KOPT-K1 (cell line): ENCODE data around the gene HDAC2.
"Not testable (repeated sequence)": the region's sequence is repeated elsewhere in the genome, so short reads cannot be mapped to it uniquely, and the experiment has no call there.

Experiments
- H3K27ac ChIP-seq: fragments of 200-600 bp; sonication (generic); 2 replicates; pipeline ENCODE4 v1.5.1; 2016; ENCODE audit warnings: antibody characterized with exemption, mild to moderate bottlenecking, low read depth, low read length; ENCODE audit not compliant: poor library complexity, severe bottlenecking
- H3K36me3 ChIP-seq: fragments of 200-600 bp; sonication (generic); 2 replicates; pipeline ENCODE4 v1.5.1; 2017; ENCODE audit warnings: antibody characterized with exemption, mild to moderate bottlenecking, low read length, moderate library complexity; ENCODE audit not compliant: insufficient read depth
- H3K9me3 ChIP-seq: fragments of 200-600 bp; sonication (generic); 2 replicates; pipeline ENCODE4 v1.5.1; 2017; ENCODE audit warnings: antibody characterized with exemption, low read length, mild to moderate bottlenecking; ENCODE audit not compliant: insufficient read depth, poor library complexity, severe bottlenecking

The HDAC2 gene

GRCh38 chr6:113970805-113971676 is at the start of gene HDAC2:
Gene HDAC2, minus strand, starts transcription at chr6:113971148. Its CDS starts 240 bp downstream, at chr6:113970908.
- Histone ChIP-seq H3K36me3 (peaks cover 8% of the 10 kb centered on the region; the same call in 1 of the 2 replicates), H3K27ac (peak within 1 kb of the TSS; percentile 91), H3K9me3 (no peaks in the 10 kb centered on the region)

- Histone ChIP-seq H3K27ac (no peak overlapping the region), H3K36me3 (no peaks in the 10 kb centered on the region), H3K9me3 (no peaks in the 10 kb centered on the region)
Observed at GRCh38 chr6:114020196-114020595, 49.2 kb upstream of the HDAC2 start.

GRCh38 chr6:114017146-114017545 is 46.2 kb upstream of the HDAC2 start:
- not testable (repeated sequence) for H3K27ac ChIP-seq, H3K36me3 ChIP-seq, H3K9me3 ChIP-seq

GRCh38 chr6:114014106-114014505 is 43.2 kb upstream of the HDAC2 start:
- not testable (repeated sequence) for H3K27ac ChIP-seq, H3K9me3 ChIP-seq, H3K36me3 ChIP-seq

- H3K27ac ChIP-seq, H3K36me3 ChIP-seq, H3K9me3 ChIP-seq: not testable (repeated sequence)
Observed at GRCh38 chr6:114011486-114011885, 40.5 kb upstream of the HDAC2 start.

GRCh38 chr6:114010540-114010939 is 39.6 kb upstream of the HDAC2 start:
- Histone ChIP-seq H3K9me3 (no peaks in the 10 kb centered on the region), H3K27ac (no peak overlapping the region), H3K36me3 (no peaks in the 10 kb centered on the region)

GRCh38 chr6:114009192-114009591 is 38.2 kb upstream of the HDAC2 start:
- Histone ChIP-seq H3K36me3 (no peaks in the 10 kb centered on the region), H3K27ac (no peak overlapping the region), H3K9me3 (no peaks in the 10 kb centered on the region)

GRCh38 chr6:114008331-114008730 is 37.4 kb upstream of the HDAC2 start:
- Histone ChIP-seq H3K27ac (no peak overlapping the region), H3K36me3 (no peaks in the 10 kb centered on the region), H3K9me3 (no peaks in the 10 kb centered on the region)

GRCh38 chr6:114007516-114007915 is 36.6 kb upstream of the HDAC2 start:
- no peaks in the 10 kb centered on the region for H3K9me3 ChIP-seq
- H3K36me3 ChIP-seq = no peaks in the 10 kb centered on the region
- H3K27ac ChIP-seq = no peak overlapping the region

GRCh38 chr6:114001354-114001753 is 30.4 kb upstream of the HDAC2 start:
- Histone ChIP-seq H3K9me3 (no peaks in the 10 kb centered on the region), H3K27ac (no peak overlapping the region), H3K36me3 (no peaks in the 10 kb centered on the region)

- no peaks in the 10 kb centered on the region for H3K9me3 ChIP-seq
- no peaks in the 10 kb centered on the region for H3K36me3 ChIP-seq
- no peak overlapping the region for H3K27ac ChIP-seq
Observed at GRCh38 chr6:114000069-114000468, 29.1 kb upstream of the HDAC2 start.

- Histone ChIP-seq H3K9me3 (no peaks in the 10 kb centered on the region), H3K27ac (no peak overlapping the region), H3K36me3 (no peaks in the 10 kb centered on the region)
Observed at GRCh38 chr6:113999284-113999683, 28.3 kb upstream of the HDAC2 start.

GRCh38 chr6:113998811-113999210 is 27.9 kb upstream of the HDAC2 start:
- Histone ChIP-seq H3K36me3 (no peaks in the 10 kb centered on the region), H3K27ac (no peak overlapping the region), H3K9me3 (no peaks in the 10 kb centered on the region)

GRCh38 chr6:113997116-113997515 is 26.2 kb upstream of the HDAC2 start:
- Histone ChIP-seq H3K27ac (no peak overlapping the region), H3K36me3 (no peaks in the 10 kb centered on the region), H3K9me3 (no peaks in the 10 kb centered on the region)

GRCh38 chr6:113995634-113996033 is 24.7 kb upstream of the HDAC2 start:
- Histone ChIP-seq H3K9me3 (no peaks in the 10 kb centered on the region), H3K36me3 (no peaks in the 10 kb centered on the region), H3K27ac (no peak overlapping the region)

GRCh38 chr6:113994934-113995342 is 24.0 kb upstream of the HDAC2 start:
- no peak overlapping the region for H3K27ac ChIP-seq
- no peaks in the 10 kb centered on the region for H3K9me3 ChIP-seq
- no peaks in the 10 kb centered on the region for H3K36me3 ChIP-seq
